ENCODE data around the gene KCNH2.
"Not testable (repeated sequence)": the region's sequence is repeated elsewhere in the genome, so short reads cannot be mapped to it uniquely, and the experiment has no call there.

KCNH2 gene

GRCh38 chr7:150917969-150918368 is 60.2 kb downstream of the KCNH2 start:
- no peak for FAIRE-seq
- DNase-seq (ENCODE audit: extremely low spot score, insufficient read length, low read depth), result no peak

GRCh38 chr7:150916670-150917069 is 61.5 kb downstream of the KCNH2 start:
- no peak for FAIRE-seq
- DNase-seq (ENCODE audit: extremely low spot score, insufficient read length, low read depth), result no peak

GRCh38 chr7:150914966-150915365 is 63.2 kb downstream of the KCNH2 start:
- DNase-seq (ENCODE audit: extremely low spot score, insufficient read length, low read depth), result no peak
- FAIRE-seq, result no peak

GRCh38 chr7:150914196-150914595 is 63.9 kb downstream of the KCNH2 start:
- no peak for FAIRE-seq

GRCh38 chr7:150912427-150912826 is 65.7 kb downstream of the KCNH2 start:
- DNase-seq (ENCODE audit: extremely low spot score, insufficient read length, low read depth) (no peak), FAIRE-seq (no peak)

More at GRCh38 chr7:150914196-150914595, 63.9 kb downstream of the KCNH2 start:
- no peak for DNase-seq (ENCODE audit: extremely low spot score, insufficient read length, low read depth)

- FAIRE-seq (no peak), DNase-seq (ENCODE audit: extremely low spot score, insufficient read length, low read depth) (no peak)
Observed at GRCh38 chr7:150911590-150912267, 66.4 kb downstream of the KCNH2 start.

- no peak for FAIRE-seq
- DNase-seq (ENCODE audit: extremely low spot score, insufficient read length, low read depth), result no peak
Observed at GRCh38 chr7:150910996-150911422, 67.1 kb downstream of the KCNH2 start.

- not testable (repeated sequence) for DNase-seq (ENCODE audit: extremely low spot score, insufficient read length, low read depth); FAIRE-seq
Observed at GRCh38 chr7:150910305-150910995, 67.7 kb downstream of the KCNH2 start.

GRCh38 chr7:150909200-150909995 is 68.7 kb downstream of the KCNH2 start:
- DNase-seq (ENCODE audit: extremely low spot score, insufficient read length, low read depth) (no peak), FAIRE-seq (peak; percentile 48)

- FAIRE-seq (no peak), DNase-seq (ENCODE audit: extremely low spot score, insufficient read length, low read depth) (no peak)
Observed at GRCh38 chr7:150908173-150908572, 69.9 kb downstream of the KCNH2 start.

GRCh38 chr7:150904011-150904909 is 73.9 kb downstream of the KCNH2 start:
- DNase-seq (ENCODE audit: extremely low spot score, insufficient read length, low read depth) (no peak), FAIRE-seq (no peak)

- DNase-seq (ENCODE audit: extremely low spot score, insufficient read length, low read depth) (no peak), FAIRE-seq (no peak)
Observed at GRCh38 chr7:150903606-150904005, 74.5 kb downstream of the KCNH2 start.

GRCh38 chr7:150902078-150903033 is 75.8 kb downstream of the KCNH2 start:
- DNase-seq (ENCODE audit: extremely low spot score, insufficient read length, low read depth), result no peak
- FAIRE-seq, result no peak

GRCh38 chr7:150901160-150902035 is 76.7 kb downstream of the KCNH2 start:
- no peak for DNase-seq (ENCODE audit: extremely low spot score, insufficient read length, low read depth)
- no peak for FAIRE-seq

- DNase-seq (ENCODE audit: extremely low spot score, insufficient read length, low read depth) (no peak), FAIRE-seq (no peak)
Observed at GRCh38 chr7:150900675-150901074, 77.4 kb downstream of the KCNH2 start.

GRCh38 chr7:150898475-150899011 is 79.6 kb downstream of the KCNH2 start:
- FAIRE-seq, result peak; percentile 81
- DNase-seq (ENCODE audit: extremely low spot score, insufficient read length, low read depth), result peak; percentile 60

Data from GM18507 (cell line).